GM03348 (cell line): ENCODE data around the gene CCDC148.

ENCODE experiments used
- DNase-seq: peaks from one replicate; pipeline ENCODE4 v3.0.0; 2012; ENCODE audit warnings: low spot score

The CCDC148 gene

DNA sequence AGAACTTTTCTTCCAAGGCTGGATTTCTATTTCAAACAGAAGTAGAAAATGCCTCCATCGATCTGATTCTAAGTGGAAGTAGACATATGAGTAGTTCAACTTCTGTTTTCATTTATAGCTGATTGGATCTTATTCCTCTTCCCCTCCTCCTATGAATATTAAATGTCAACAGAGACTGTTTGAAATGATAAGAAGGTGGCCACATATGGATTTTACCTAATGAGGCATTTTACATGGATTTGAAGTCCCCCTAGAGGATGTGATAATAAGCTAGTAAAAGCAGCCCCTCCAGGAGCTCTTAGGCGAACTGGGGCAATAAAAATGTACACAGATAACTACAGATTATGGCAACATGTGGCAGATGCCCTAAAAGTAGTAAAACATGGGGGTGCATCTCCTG is 283.8 kb downstream of the CCDC148 start:
- DNase-seq: no peak

DNA sequence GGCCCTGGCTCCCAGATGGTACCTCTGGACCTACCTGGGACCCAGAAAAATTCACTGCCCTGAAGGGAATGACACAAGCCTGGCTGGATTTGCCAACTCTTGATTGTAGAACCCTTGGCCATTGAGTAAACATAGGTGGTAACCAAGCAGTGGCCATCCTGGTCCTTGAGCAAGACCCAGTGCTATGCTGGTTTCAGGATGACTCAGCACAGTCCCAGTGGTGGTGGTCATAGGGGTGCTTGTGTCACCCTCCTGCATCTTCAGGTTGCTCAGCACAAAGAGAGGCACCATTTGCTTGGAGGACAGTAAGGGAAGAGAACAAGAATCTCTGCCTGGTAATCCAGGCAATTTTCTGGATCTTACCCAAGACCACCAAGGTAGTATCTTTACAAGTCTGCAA is 302.0 kb downstream of the CCDC148 start:
- no peak for DNase-seq

DNA sequence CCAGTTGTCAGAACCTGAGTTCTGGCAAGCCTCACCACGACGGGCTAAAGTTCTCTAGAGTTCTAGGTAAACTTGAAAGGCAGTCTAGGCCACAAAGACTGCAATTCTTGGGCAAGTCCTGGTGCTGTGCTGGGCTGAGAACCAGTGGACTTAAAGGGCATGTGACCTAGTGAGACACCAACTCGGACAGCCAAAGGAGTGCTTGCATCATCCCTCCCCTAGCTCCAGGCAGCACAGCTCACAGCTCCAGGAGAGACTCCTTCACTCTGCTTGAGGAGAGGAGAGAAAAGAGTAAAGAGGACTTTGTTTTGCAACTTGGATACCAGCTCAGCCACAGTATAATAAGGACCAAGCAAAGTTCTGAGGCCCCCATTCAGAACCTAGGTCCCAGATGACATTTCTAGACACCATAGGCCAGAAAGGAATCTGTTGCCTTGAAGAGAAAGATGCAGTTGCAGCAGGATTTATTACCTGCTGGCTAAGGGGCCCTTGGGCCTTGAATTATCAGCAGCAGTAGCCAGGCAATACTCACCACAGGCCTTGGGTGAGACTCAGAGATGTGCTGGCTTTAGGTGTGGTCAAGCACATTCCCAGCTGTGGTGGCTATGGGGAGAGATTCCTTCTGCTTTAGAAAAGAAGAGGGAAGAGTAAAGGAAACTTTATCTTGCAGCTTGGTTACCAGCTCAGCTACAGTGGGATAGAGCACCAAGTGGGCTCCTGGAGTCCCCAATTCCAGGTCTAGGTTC is 303.1 kb downstream of the CCDC148 start:
- DNase-seq: no peak

DNA sequence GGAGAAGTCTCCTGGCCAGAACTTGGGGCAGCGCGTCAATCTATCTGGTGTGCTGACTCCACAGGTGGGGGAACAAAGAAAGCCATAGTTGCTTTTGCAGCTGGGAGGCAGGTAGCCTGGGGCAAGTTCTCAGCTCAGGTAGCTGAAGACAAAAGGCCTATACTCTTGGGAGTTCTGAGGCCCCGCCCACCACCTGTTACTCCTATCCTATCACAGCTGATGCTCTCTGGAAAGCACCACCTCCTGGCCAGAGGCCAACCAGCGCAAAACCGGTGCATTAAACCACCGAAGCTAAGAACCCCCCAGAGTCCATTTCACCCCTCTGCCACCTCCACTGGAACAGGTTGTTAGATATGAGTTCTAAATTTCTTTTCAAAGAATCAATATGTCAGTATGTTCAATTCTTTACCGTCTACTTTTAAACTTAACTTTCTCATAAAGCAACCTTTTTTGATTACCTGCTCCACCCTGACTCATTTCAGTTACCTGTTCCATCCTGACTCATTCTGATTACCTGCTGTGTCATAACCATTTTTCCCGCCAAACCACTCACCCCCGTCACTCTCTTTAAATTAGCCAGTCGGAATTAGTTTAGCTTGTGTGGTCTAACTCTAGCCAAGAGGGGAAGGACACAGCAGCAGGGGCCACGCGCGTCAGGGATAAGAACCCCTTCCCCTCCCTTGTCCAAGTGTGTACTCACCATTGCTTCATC is 311.5 kb downstream of the CCDC148 start:
- DNase-seq: no peak

DNA sequence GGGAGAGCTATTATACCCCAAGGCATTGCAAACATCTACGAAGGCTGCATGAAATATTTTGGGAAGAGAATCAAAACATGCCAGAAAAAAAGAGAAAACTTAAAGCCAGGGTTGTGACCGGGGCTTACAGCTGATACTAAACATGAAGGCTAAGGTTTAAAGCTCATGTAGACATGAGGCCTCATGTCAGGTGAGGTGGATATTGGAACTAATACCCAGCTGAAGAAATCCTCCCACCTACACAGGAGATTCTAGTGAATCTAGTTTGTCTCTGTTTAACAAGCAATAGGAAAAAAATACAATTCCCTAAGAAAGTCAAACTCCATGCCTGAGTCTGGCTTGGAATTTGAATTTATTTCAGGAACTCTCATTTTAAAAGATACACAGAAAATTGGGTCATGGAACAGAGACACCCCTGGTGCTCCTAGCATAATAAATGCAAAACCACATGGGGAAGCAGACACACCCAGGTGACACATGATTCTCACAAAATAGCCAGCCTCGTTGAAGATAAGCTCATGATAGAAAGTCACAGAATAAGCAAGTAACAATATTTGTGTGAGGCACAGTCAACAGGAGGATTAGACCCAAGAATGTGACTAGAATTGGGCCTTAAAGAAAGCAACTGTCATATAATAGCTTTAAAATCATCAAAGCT is 312.7 kb downstream of the CCDC148 start:
- DNase-seq: no peak

DNA sequence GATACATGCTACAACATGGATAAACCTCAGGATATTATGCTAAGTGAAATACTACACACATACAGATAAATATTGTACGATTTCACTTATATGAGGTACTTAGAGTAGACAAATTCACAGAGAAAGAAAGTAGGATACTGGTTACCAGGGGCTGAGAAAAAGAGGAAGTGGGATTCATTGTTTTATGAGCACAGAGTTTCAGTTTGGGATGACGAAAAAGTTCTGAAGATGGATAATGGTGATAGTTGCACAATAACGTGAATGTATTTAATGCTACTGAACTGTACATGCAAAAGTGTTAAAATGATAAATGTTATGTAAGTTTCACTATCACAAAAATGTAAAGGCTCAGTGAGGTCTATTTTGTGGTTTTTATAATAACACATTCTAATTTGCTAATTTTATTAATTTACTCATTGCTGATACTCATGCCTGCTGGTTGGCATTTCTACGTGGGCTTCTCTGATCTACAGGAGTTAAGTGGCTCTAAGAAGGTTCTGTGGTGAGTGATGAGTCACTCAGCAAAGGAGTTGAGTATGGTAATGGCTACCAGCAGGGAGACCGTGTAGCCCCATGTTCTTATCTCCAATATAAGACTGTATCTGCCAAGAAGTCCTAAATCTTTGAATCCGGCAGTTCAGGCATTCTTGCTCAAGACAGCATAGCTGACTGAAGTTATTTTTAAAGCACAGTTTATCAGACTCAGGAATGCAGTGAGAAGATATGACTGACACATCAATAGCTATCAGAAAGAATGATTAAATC is 313.8 kb downstream of the CCDC148 start:
- DNase-seq: no peak

DNA sequence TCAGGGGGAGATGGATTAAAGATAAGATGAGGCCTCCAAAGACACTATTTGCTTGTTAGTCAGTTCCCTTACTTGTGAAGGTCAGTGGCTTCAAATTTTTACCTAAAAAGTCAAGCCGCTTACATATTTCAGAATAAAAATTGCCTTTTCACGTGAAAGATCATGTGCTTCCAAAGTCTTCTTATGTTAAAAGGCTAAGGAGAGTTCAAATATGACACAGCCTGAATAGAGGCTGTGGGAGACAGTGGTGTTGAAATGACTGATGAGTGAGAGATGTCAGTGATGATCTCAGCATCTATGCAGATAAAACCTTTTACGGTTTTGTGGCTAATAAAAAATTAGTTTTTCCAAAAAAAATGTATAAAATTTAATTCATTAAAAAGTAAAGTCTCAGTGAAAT is 314.4 kb downstream of the CCDC148 start:
- DNase-seq: no peak

DNA sequence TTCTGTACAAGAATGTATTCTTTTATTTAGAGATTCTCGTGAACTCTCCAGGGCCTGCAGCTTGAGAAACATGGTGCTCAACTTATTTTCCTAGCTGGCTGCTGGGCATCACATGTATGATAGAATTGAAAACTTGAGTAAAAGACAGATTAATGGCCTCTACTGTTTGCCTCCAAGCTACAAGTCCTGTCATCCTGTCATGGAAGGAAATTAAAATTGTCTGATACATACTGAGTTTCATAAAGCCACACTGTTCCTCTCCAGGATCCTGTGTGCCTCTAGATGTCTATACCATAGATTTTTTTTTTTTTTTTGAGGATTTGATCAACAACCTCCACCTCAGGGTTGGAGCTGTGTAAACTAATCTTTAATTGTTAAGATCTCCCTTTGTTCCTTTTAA is 316.4 kb downstream of the CCDC148 start:
- DNase-seq: no peak

DNA sequence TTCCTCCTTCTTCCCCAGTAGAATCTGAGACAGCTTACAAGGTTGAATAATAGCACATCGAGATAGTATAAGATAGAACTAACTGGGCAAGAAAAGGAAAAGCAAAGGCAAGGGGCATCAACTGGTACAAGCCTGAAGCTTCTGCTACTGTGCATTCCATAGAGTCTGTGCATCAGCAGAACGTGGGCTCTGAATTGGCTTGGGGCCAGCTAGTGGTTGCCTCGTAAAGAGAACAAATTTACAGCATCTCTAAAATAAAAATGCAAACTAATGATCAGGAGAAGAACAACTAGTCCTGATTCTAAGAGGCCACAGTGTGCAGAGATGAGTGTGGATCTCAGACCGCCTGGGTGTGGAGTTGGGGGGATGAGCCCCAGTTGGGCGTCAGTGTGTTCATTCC is 318.3 kb downstream of the CCDC148 start:
- no peak for DNase-seq

DNA sequence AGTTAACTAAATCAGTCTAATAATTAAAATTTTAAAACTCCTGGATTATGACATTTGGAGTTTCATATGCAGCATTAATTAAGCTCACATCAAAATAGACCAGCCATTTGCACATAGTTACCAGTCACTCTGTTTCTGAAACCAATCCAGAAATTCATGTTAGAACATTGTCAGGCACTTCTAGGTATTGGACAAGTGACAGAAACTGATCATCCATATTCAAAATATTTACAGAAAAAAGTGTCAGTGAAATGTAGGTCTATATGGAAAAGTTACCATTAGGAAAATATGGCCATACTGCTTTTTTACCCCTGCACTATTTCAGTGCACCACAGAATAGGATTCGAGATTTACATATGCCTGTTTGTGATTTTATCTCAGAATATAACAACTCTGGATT is 321.5 kb downstream of the CCDC148 start:
- DNase-seq: no peak

DNA sequence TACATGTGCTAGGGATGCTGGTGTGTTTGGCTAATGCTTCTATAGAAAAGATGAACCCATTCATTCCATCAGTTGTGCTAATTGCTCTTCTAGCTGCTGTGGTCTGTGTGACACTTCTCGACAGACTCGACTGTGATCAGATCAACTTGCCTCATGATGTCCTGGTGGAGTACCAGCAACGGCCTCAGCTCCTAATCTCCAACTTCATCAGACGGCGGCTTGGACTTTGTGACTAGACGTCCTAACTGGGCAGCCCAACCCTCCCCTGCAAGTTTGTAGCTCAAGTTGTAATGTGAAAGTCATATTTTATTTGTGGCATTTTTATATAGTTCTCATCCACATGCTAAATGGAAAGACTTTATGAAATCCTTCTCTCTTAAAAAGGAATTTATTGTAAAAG is 321.9 kb downstream of the CCDC148 start:
- no peak for DNase-seq

DNA sequence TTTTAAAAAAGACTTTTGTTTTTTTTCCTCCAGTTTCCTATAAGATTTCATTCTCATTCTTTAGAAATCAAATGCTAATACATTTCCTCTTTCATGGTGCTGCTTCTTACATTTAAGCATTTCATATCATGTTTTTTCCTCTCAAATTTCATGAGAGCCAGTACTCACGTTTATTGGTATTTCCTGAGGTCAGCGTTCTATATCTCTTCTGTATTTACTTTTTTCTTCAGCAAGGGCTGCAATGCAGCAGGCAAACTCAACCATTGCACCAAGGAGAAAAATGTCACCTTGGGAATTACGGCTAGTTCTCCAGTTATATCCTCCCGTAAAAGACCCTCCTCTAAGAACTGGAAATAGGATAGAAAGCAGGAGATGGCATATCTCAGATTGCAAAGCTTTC is 322.5 kb downstream of the CCDC148 start:
- DNase-seq: no peak

DNA sequence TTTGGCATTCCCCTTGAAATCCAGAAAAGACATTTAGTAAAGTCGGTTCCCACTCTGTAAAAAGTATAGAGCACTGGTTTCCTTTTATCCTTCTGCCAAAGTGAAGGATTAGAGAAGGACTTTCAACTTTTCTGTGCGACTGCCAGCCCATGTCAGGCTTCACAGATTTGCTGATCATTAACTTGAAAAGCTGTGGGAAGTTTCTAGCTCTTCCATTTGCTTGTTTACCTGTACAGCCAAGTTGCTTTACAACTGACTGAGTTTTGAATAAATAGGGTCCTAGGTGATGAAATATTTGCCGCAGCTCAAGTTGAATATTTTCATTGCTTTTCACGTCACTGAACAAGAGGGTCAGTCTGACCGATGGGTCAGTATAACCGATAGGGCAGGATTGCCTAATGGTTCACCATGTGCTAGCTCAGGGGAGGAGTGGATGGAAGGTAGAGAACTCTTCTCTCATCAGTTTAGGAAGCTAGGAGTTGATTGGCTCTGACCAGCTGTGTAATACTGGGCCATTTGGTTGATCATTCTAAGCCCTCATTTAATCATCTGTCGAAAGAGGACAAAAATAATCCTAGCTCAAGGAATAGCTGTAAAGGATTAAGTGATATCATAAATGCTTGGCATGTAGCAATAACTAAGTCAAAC is 324.5 kb downstream of the CCDC148 start:
- DNase-seq: no peak

DNA sequence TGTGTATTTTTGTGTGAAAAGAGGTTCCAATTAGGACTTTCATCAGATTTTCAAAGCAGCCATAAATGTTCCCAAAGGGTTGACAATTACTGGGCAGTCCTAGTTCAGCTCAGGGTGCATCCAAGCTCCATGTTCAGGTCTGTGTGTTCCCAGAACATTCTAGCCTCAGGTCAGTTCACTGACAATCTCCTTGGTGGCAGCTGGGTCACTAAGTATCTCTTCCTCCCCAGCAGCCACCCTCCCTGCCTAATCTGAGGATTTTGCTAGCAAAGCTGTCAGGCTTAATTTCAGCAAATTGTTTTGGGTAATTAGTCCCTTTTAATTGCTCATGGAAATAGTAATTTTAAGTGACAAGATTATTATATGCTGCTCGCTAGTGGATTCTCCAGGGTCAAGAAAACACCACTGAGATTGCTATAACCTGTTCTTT is 325.1 kb downstream of the CCDC148 start:
- no peak for DNase-seq

DNA sequence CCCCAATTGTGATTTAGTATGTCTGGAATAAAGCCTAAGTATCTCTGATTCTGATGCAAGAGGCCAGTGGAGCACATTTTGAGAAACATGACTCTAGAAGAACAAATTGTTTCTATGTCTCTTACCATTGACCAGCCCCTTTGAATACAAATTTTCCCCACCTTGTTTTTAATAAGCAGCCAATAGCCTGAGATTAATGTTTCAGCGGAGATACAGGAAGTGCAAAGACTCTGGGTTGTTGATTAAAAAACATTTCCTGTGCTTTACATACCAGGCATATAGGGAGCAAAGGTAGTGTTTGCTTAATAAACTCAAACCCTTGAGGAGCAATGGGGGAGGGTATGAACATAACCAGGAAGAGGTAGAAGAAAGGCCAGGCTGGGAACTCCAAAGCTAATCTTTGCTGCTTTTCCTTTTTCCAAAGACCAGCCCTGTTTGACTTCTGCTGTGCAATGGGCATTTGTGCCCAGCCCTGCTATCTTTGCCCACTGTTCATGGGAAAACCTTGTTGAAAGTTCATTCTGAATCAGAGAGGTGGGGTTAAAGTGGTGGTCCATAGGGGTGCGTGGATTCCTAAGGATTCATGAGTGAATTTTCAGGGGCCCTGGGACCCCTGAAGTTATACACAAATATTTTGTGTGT is 325.6 kb downstream of the CCDC148 start:
- DNase-seq: no peak

DNA sequence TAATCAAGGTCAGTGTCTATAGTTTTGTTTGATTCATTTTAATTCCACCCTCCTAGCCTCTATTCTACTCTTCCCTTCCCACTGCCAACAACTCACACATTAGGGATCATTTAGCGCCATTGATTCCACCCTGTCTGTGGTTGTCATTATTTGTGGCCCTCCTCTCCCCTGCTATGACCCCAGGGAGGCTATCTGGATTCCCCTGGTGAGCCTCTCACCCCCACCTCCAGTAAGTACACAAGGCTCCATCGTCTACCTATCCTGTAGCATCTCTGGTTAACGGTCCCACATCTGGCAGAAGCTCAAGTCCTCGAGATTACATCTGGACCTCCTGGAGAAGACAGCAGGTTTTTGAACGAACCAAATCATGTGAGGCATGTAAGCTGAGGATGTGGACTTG is 327.5 kb downstream of the CCDC148 start:
- DNase-seq: no peak

DNA sequence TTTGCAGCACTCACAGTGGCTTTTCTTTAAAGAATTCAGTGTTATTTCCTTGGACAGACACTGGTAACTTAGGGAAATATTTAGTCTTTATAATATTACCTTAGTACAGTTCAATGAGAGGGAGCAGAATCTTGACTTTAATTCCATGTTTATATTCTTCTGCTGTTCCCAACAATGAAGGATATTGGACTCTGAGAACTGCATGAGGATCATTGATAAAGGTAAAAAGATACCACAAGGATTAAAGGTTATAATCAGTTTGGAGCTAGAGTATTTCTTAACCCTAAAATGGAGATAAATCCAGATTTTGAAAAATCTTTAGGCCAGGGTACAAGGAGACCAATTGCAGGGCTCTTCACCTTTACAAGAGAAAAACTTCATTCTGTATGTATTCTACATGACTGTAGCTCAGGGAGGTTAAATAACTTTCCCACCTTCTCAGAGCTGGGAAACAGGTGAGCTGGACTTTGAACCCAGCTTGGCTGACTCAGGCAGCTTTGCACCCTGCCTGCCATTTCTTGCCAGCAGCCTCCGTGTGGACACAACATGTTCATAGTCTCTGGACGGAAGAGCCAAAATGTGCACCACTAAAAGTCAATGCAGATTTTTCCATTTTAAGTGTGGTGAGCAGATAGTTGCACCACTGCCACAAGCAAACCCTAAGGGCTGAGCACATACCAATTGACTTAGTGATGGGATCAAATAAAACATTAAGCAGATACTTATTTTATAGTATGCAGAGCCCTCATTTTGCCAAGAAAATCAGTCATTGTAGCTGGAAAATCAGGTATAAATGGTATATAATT is 328.2 kb downstream of the CCDC148 start:
- no peak for DNase-seq

DNA sequence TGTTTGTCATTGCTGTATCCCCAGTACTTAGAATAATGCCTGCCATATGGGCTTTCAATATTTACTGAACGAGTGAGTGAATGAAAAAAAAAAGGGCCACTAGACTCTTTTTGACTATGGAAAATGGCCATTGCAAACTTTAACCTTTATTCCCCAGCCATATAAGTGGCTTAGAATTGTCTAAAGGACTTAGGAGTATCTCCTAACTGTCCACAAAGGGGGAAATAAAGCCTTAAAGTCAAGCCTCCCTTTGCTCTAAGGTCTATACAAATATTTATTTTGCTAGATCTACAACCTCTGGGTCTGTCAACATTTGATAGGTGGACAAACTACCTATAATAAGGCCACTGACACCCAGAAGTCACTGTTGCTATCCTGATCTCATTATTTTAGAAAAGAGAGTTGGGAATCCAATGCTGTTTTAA is 329.2 kb downstream of the CCDC148 start:
- DNase-seq: no peak

DNA sequence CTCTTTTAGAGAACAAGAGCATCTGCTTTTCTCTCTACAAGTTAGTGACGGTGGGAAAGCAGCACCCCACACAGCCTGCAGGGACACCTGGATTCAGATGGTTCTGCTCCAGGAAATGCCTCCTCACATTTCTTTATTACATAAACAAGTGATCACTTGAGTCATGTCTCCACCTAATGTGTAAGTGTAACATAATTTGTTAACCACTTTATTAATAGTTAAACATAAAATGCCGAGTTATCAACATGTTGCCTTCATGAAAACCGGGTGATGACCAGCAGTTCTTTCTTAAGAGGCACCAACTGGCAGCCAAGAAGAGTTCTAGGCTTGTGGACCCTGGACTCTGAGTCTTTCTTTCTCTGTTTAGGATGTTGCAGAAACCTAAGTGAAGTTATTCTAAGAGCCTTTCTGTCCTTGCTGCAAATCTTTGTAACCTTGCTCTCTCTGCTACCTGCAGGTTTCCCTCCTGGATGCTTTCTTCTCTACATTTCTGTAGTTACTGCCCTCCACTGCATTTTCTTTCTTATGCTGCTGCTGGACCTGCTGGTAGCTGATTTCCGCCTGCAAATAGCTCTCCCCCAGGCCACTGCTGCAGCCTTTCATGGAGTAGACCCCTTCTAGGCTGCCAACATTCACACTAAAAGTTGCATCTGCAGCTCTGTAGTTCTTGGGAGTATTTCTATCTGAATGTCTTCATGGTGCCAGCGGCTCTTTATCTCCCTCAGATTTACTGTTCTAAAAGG is 330.6 kb downstream of the CCDC148 start:
- DNase-seq: no peak

DNA sequence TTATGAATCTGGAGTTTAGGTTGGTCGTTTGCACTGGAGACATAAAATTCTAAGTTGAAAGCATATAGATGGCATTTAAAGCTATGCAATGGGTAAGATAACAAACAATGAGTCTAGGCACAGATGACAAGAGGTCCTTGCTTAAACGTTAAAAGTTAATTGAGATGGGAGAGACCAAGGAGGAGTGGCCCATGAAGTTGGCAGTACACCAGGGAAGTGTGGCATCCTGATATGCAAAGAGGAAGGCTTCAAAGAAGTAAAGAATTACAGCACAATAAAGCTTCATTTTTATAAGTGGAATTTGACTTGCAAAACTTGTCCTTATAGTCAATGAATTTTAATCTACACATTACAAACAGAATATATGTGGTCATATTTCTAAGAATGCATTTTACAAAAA is 331.7 kb downstream of the CCDC148 start:
- no peak for DNase-seq
